Left lobe of liver (tissue), 2 donors: ENCODE measurements around the gene IGF2BP1. TPM values are rescaled to one million over a fixed set of nuclear protein-coding genes. Genes with fewer than 3 reads are reported as not detected.
"Not testable (repeated sequence)": the region's sequence is repeated elsewhere in the genome, so short reads cannot be mapped to it uniquely, and the experiment has no call there.

Experiments used
- ATAC-seq: fragments of 200-7000 bp; cut with Tn5 transposase; one replicate; pipeline ENCODE4 v1.9.1; 2020; ENCODE audit warnings: mild to moderate bottlenecking, moderate library complexity
- DNase-seq: peaks from one replicate; pipeline ENCODE4 v3.0.0-alpha.2; 2020; ENCODE audit warnings: low spot score
- total RNA-seq: library from RNA; stranded (reverse); gene quantifications from one replicate; pipeline ENCODE4 v1.2.1, GENCODE V29; 2021
- donor health status: DM: no; HTN: no; CAD: no; lungs with moderate emphysema.
- donor health status: DM: no; HTN: yes; CAD: no.

IGF2BP1 gene
- total RNA-seq, 1 donor from 2014 or later, result 1.2 TPM

DNA sequence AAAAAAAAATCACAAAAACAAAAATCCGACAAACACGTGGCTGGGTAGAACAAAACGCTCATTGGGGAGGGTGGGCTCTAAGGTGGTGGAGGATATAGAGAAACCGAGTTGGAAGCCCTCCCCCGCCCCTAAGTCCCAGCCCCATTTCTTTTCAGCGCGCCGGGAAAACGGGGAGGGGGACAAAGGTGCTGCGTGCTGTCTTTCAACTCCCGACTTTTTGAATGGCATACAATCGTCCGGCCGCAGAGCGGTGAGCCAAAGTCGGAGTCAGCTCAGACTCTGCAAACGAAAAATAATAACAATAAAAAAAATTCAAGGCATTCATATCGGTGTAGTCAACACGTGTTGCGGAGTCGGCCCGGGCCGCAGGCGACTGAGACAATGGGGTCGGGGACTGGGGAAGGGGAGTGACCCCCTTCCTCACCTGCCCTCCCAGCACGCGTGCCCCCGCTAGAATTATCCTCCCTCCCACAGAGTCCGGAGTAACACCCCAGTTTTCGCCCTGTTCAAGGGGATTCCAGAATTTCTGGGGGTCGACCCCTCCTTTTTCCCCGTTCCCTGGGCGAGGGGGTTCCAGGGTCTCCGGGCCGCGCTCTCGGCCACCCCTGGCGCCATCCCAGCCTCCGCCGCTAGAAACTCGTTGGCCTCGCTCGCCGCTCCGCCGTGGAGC is 1.7 kb upstream of the IGF2BP1 start:
- peak; percentile 33 for DNase-seq
- ATAC-seq, result no peak

DNA sequence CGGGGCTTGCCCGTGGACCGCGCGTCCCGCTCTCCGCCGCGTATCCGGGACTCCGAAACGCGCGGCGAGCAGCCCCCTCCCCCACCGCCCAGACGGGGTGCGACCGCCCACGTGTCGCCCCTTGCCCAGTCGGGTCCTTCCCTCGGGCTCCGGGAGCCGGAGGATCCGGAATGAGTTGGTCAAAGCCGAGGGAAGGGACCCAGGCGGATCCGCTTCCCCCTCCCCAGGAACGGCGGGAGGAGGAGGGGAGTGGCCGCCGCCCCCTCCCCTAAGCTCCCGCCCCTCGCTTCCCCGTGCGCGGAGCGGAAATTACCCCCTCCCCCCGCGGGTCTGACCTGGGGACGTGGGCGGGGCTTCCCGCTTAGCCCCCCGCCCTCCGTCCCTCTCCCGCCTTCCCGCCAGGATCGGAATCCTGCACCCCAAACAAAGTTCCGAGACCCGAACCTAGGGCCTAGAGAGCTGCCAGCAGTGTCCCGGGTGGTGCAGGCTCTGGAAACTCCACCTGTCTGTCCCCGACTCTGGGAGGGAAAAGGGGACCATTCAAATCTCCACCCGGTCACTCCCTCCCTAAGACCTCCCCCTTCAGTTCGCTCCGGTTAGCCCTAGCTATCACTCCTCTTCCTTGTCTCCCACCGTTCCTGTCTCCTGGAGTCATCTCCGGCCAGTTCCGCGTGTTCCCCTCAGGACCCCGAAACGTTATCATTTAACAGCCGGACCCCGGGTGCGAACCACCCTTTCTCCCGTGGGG is 1.0 kb upstream of the IGF2BP1 start:
- ATAC-seq (no peak), DNase-seq (peak; percentile 35)

DNA sequence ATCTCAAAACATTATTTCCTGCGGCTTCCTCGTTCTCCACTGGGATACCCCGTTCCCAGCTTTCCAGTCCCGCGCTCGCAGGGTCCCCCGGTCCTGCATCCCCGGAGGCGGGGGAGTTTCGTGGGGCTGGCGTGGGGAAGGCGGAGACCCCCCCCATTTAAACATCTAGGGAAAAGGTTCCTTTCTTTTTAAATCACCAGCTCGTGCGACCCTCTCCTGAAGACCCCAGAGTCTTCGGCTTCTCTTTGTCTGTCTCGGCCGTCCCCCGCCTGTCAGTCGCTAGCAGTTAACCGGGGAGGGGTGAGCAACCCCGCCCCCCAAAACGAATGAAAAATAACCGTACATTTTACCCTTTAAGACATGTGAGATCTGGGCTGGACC is 473 bp upstream of the IGF2BP1 start:
- ATAC-seq, result no peak
- DNase-seq, result peak; percentile 29

DNA sequence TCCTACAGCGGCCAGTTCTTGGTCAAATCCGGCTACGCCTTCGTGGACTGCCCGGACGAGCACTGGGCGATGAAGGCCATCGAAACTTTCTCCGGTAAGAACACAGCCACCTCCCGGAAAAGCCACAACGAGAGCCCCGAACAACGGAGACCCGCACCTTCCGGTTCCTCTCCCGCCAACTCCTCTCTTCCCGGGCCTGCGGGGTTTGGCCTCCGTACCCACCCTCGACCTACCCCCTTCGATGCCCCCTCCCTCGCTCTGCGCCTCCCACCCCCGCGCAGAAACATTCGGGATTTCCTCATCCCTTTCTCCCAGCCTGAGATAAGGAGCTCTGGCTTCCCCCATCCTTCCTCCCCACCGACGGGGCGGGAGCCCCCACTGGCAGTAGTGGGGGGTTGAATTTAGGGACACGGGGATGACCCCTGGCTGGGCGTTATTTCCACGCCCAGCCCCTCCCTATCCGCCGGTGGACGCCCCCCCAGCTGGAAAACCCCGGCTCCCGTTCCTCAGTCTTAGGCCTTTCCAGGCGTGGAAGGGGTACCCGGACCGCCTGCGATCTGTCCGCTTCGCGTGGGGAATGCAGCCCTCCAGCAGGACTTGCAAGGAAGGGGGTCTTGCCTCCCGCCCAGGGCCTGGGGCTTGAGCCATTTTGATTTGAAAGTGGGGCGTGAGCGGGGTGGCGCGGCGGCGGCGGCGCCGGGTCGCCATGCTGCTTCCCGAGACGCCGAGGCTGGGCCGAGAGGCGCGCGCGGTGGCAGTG is 822 bp downstream of the IGF2BP1 start:
- DNase-seq, result peak; percentile 29
- no peak for ATAC-seq

DNA sequence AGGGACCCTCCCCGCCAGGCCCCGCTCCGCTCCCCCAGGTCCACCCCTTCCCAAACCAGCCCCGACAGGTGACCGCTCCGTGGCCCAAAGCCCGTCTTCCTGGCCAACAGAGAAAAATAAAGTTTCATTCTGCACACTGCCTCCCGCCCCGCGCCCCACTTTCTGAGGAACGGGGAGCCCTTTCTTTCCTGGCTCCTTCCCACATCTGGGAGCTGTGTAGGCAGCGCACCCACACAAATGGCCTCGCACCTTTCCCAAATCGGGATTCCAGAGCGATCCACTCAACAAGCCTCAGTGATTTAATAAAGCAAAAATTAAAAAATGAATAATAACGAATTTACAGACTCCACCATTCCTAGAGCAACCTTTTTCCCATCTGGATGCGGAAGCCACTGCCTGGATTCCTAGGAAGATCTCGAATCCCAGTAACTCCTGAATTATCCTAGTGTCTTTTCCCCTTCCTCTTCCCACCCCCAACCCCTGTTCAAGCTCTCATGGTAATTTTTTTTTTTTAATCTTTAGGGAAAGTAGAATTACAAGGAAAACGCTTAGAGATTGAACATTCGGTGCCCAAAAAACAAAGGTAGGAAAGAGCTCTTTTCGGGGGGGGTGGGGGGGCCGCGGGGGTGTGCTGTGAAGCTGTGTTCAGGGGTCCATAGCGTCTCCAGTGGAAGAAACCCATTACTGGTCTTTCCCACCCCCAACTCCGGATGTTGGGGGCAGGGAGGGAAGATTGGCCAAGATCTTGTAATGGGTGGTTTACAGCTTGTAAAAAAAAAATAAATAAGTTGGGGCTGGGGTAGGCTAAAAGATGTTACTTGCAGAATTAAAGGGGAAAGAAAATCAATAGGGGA is 1.6 kb downstream of the IGF2BP1 start:
- ATAC-seq (no peak), DNase-seq (peak; percentile 32)

DNA sequence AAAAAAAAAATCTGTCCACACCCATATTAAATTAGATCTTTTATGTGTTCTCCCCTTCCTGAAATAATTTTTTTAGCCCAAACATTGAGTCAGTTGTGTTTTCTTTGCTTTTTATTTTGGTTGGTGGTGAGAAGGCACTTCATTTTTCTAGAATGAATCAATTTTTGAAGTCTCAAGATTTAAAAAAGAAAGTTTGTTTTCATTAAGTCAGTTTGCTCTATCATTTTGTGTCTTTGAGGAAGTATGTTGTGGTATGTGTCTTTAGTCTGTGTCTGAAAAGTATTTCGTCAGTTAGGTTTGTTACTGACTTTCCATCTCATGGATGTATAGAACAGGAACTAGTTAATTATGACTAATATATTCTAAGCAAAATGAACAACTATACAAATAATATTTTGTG is 3.8 kb downstream of the IGF2BP1 start:
- DNase-seq (no peak), ATAC-seq (no peak)

DNA sequence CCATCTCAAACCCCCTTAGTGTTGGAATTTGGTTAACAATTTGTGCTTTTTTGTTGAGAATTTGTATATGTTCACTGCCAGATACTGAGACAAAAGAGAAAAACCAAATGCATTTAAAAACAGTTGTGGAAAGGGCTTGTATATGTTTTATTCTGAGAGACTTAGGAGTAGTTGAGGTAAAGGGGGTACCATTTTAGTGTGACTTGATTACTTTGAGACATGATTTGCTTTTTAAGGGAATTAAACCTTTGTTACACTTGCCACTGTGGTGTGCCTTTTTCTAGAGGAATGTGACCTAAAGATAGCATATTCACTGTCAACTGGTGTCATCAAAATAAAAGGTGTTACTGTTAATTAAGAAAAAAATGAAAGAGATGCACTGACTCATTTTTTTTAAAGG is 4.5 kb downstream of the IGF2BP1 start:
- ATAC-seq, result no peak

DNA sequence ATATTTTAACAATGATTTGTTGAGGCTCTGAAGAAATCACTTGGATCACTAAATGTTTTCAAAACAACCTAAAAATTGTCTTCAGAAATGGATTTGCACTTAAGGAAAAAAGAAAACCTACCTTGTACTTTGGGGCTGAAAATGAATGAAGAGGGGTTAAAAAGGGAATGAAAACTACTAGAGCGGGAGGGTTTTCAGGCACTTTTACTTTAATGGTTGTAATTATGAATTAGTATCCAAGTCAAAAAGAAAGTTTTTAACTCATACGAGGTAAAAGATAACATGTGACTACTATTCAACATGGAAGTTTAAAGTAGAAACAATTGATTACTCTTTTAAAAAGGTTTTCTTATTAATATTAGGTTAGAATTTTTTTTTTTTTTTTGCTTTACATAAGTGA is 5.1 kb downstream of the IGF2BP1 start:
- no peak for DNase-seq
- ATAC-seq, result no peak

More for the DNA sequence above, 4.5 kb downstream of the IGF2BP1 start:
- no peak for DNase-seq

DNA sequence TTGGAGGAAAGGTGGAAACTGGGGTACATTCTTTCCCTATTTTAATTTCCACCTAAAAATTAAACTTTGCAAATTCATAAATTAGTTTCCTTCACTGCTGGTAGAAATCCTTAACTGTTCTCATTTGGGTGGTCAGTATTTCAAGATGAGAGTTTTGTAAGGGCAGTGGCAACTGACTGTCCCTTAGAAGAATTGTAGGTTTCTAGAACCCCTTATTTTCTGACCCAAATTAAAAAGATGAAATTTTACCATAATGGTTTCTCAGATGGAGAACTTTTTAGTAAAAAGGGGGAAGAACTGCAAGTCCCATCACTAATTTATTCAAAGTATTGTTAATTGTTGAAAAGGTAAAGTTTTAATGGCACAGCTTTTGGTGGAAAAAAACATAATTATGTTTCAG is 5.6 kb downstream of the IGF2BP1 start:
- ATAC-seq (no peak), DNase-seq (no peak)

DNA sequence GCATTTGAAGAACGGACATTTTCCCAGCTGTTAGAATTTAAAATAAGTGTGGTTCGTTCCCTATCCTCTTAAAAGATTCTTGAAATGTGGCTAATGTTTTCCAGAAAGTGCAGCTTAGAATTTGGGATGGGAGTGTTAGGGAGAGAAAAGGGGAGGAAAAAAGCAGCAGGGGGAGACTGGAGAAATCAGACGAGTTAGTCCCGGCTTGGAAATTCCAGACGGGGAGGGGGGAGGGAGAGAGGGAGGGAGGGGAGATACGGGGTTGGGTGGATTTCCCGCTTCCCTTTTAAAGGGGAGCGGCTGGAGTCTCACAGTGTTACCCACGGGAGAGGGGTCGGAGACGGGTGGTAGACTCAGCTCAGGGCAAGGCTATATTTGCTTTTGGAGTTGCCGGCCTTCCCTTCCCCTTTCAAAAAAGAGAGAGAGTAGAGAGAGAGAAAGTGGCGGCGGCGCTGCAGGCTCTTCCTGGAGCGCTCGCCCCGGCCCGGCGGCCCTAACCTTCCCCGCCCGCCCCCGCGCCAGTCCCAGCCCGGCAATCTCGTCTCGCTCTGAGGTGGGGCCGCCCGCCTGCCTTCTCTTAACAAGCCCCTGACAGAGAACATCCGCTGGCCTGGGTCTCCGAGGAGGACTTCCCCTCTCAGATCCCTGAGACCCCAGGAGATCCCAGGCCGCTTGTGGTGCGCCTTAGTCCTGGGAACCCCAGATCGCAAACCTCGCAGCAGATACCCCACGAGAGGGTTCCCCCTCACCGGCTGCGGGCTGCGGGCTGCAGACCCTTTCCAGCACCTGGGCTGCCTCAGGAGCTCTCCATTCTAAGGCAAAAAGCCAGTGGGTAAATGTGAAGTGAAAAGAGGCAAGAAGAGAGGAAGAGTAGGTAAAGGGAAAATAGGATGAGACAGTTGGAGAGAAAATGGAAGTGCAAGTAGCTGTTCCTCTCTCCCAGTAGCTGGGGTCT is 6.6 kb downstream of the IGF2BP1 start:
- DNase-seq, result no peak
- ATAC-seq, result no peak

DNA sequence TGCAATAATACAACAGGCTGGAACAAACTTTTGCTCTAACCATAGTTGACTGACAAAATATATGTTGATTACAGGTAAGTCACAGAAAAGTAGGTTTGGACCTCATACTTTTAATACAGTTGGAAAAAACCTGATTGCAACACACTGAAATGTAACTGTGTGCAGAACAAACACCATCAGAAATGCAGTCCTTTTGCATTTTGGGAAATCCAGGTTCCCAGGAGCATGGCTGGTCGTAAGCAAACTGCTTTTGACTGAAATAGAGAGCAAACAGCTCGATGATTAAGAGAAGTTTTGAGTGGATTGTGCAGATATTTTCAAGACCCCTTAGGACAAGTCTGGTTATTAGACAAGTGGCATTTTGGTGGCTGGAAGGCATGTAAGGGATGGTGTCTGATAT is 8.0 kb downstream of the IGF2BP1 start:
- DNase-seq, result no peak
- no peak for ATAC-seq

DNA sequence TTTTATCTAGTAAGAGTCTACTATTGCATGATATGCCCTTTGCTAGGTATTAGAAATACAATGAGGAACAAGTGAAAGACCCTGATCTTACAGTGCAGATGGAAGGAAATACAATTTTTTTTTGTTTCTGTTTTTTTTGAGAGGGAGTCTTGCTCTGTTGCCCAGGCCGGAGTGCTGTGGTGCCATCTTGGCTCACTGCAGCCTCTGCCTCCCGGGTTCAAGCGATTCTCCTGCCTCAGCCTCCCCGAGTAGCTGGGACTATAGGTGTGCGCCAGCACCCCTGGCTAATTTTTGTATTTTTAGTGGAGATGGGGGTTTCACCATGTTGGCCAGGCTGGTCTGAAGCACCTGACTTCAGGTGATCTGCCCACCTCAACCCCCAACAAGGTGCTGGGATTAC is 11.7 kb downstream of the IGF2BP1 start:
- not testable (repeated sequence) for ATAC-seq, DNase-seq

DNA sequence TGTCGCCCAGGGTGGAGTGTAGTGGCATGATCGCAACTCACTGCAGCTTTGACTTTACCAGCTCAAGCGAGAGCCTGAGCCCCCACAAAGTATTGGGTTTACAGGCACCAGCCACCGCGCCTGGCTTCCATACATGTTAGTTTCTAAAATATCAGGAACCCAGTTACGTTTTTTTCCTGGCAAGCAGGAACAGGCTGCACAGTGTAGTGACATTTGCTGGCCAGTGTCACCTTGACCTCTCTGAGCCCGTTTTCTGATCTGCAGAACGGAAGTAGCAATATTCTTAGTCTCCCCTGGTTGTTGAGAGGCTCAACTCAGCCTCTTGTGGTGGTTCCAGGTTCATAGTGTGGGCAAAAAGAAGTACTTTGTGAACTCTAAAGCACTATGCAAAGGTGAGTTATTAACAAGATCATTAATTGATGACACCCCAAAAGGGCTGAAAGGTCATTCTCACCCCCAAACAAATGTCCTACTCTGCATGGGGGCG is 15.6 kb downstream of the IGF2BP1 start:
- ATAC-seq (no peak), DNase-seq (no peak)

DNA sequence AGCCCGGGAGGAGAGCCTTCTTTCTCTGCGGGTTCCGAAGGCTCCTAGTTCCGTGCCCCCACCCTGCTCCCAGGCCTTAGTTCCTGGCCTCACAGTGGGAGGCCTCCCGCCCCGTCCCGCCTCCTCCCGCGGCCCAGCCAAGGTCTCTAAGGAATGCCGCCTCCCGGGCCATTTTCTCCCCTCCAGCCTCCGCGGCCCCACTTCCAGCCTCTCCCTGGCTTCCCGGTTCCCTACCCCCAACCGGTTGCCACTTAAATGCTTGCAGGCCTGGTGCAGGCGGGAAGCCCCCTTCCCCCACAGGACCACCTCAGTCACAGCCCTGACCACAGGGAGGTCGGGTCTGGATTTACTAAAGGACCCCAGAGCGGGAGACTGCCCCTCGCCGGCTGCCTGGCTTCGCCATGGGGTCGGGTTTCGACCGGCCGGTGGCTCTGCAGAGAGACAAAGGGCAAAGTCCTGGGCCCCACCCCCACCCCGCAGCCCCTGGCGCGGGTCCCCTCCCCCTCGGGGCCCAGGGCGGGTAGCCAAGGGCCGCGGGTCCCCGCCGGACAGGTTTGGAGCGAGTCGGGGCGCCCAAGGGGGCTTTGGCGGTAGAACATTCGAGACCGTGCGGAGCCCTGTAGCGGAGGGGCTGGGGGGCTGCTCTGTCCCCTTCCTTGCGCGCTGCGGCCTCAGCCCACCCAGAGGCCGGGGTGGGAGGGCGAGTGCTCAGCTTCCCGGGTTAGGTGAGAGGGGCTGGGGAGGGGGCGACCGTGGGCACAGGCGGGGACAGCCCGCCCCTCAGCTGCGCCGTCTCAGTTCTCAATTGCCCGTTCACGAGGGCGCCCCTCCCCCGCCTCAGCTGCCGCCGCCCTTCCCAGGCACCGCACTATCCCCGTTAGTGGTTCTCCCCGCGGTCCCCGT is 16.4 kb downstream of the IGF2BP1 start:
- no peak for DNase-seq
- peak; percentile 28 for ATAC-seq

DNA sequence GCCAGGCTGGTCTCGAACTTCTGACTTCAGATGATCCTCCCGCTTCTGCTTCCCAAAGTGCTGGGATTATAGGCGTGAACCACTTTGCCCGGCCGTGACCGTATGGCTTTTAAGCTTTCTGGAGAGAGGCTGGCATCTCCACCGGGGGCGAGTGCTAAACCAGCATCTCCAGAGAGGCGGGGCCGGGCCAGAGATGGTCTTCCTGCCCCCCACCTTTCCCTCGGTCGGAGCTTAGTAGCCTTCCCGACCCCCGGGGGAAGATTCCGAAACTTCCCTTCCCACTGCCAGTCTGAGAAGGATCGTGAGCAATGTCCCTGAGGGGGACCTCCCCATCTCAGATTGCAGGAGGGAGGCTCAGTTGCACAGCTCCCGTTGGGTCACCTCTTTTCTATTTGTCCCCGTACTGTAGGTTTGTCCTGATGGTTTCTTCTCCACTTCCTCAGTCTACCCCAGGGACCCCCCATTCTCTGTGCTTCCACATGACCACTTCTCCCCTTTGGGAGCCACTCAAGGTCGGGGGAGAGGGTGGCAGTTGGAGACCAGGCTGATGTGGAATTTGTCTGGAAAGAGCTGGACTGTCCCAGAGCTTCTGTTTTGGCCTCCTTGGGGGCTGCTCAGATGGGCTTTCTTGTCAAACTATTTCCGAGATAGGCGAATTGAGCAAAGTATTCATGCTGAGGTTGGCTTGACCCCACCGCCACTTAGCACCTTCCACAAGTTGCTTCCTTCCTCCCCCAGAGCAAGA is 18.2 kb downstream of the IGF2BP1 start:
- no peak for DNase-seq
- no peak for ATAC-seq

DNA sequence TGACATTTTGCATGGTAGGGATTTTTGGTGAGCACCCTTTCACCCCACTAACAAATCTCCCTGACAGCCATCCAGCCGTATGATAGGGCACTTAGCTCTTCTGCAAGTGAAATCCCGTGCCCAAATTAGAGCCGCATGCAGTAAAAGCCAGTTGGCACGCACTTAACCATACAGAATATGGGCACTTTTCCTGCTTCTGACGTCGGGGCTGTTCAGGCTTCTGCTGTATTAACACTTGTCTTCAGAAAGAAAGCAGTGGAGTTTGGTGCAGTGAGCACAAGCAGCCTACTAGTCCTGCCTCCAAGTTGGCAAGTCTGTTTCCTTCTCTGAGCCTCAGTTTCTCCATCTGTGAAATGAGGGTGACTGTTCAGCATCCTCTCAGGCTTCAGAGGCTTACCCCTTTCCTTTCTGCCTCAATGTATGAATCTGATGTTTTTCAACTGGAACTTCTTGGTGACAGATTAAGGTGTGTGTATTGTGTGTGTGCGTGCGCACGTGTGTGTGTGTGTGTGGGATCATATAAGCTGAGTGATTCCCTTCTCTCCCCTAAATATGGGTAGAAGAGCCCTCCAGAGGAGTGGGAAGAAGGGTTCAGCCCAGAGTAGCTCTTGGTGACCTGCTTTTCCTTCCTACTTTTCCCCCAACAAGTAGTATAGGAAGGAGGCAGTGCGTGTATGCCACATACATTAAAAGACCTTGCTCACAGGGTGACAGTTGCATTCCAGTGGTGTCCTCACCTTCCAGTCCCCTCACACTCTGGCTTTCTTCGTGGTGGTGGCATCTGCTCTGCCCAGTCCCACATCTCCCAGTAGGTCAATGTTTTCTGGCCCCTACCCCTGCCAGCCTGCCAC is 19.0 kb downstream of the IGF2BP1 start:
- ATAC-seq (no peak), DNase-seq (no peak)
